Measurements from ENCODE around the gene PMEPA1. TPM values are rescaled to one million over a fixed set of nuclear protein-coding genes. Genes with fewer than 3 reads are reported as not detected.

PMEPA1 gene
- total RNA-seq, 2 experiments from 2014 or later = 0.76 to 1.3 TPM

- no peak overlapping the region for H3K4me3 Mint-ChIP-seq
- no peaks in the 10 kb centered on the region for H3K36me3 Mint-ChIP-seq (ENCODE audit: low read depth)
- POLR2A ChIA-PET = no interaction called here
- H3K27ac Mint-ChIP-seq = no peak overlapping the region
- DNase-seq = no peak
- peaks cover 4% of the 10 kb centered on the region for H3K27me3 Mint-ChIP-seq
- H3K4me1 Mint-ChIP-seq = peaks cover 23% of the 10 kb centered on the region
- CTCF ChIA-PET = no interaction called here
- H3K9me3 Mint-ChIP-seq = no peaks in the 10 kb centered on the region
Observed at GRCh38 chr20:57702091-57702490, 7.7 kb downstream of the PMEPA1 start.

GRCh38 chr20:57701651-57702050, 8.2 kb downstream of the PMEPA1 start:
- no peaks in the 10 kb centered on the region for H3K9me3 Mint-ChIP-seq
- H3K36me3 Mint-ChIP-seq (ENCODE audit: low read depth) = no peaks in the 10 kb centered on the region
- H3K27me3 Mint-ChIP-seq = peaks cover 1% of the 10 kb centered on the region
- ChIA-PET POLR2A (no interaction called here), CTCF (no interaction called here)
- no peak overlapping the region for H3K4me3 Mint-ChIP-seq
- no peak overlapping the region for H3K27ac Mint-ChIP-seq
- DNase-seq = no peak
- H3K4me1 Mint-ChIP-seq = peaks cover 24% of the 10 kb centered on the region

GRCh38 chr20:57701090-57701489, 8.7 kb downstream of the PMEPA1 start:
- Mint-ChIP-seq H3K27me3 (peaks cover 1% of the 10 kb centered on the region), H3K4me3 (no peak overlapping the region), H3K36me3 (ENCODE audit: low read depth) (no peaks in the 10 kb centered on the region), H3K4me1 (peaks cover 24% of the 10 kb centered on the region), H3K9me3 (no peaks in the 10 kb centered on the region), H3K27ac (no peak overlapping the region)
- CTCF ChIA-PET = no interaction called here
- POLR2A ChIA-PET = no interaction called here
- DNase-seq = no peak

- ChIA-PET CTCF (interaction anchor here (1.0 to 1.9 kb wide), 3 partner anchors 45 to 104 kb away, joined by 3 to 5 read pairs (median 3); no protein-coding TSS in a partner anchor), POLR2A (no interaction called here)
- H3K27ac Mint-ChIP-seq = no peak overlapping the region
- H3K9me3 Mint-ChIP-seq = no peaks in the 10 kb centered on the region
- H3K4me1 Mint-ChIP-seq = peaks cover 24% of the 10 kb centered on the region
- no peaks in the 10 kb centered on the region for H3K36me3 Mint-ChIP-seq (ENCODE audit: low read depth)
- DNase-seq = no peak
- no peak overlapping the region for H3K4me3 Mint-ChIP-seq
- peaks cover 1% of the 10 kb centered on the region for H3K27me3 Mint-ChIP-seq
Observed at GRCh38 chr20:57699395-57699794, 10.4 kb downstream of the PMEPA1 start.

- Mint-ChIP-seq H3K36me3 (ENCODE audit: low read depth) (no peaks in the 10 kb centered on the region), H3K4me3 (no peak overlapping the region), H3K9me3 (no peaks in the 10 kb centered on the region), H3K27ac (no peak overlapping the region), H3K4me1 (peaks cover 24% of the 10 kb centered on the region), H3K27me3 (peaks cover 1% of the 10 kb centered on the region)
- ChIA-PET CTCF (interaction anchor here (1.0 to 1.9 kb wide), 4 partner anchors 45 to 388 kb away, joined by 3 to 5 read pairs (median 3); no protein-coding TSS in a partner anchor), POLR2A (interaction anchor here (1.1 to 1.5 kb wide), 2 partner anchors 11 to 79 kb away, joined by 3 to 6 read pairs; partner anchors contain the start of gene PMEPA1)
- DNase-seq = no peak
Observed at GRCh38 chr20:57698867-57699275, 10.9 kb downstream of the PMEPA1 start.

GRCh38 chr20:57698116-57698866, 11.5 kb downstream of the PMEPA1 start:
- peak; percentile 69 for DNase-seq
- no peaks in the 10 kb centered on the region for H3K36me3 Mint-ChIP-seq (ENCODE audit: low read depth)
- H3K4me3 Mint-ChIP-seq = no peak overlapping the region
- no peaks in the 10 kb centered on the region for H3K9me3 Mint-ChIP-seq
- no peaks in the 10 kb centered on the region for H3K27me3 Mint-ChIP-seq
- H3K27ac Mint-ChIP-seq = no peak overlapping the region
- H3K4me1 Mint-ChIP-seq = peaks cover 24% of the 10 kb centered on the region
- POLR2A ChIA-PET = interaction anchor here (1.1 to 1.5 kb wide), 3 partner anchors 12 to 79 kb away, joined by 3 to 6 read pairs (median 3); partner anchors contain the start of gene PMEPA1
- CTCF ChIA-PET = interaction anchor here (0.6 to 1.9 kb wide), 4 partner anchors 44 to 406 kb away, joined by 3 to 5 read pairs (median 4); no protein-coding TSS in a partner anchor

- no peaks in the 10 kb centered on the region for H3K36me3 Mint-ChIP-seq (ENCODE audit: low read depth)
- H3K4me1 Mint-ChIP-seq = peaks cover 24% of the 10 kb centered on the region
- DNase-seq = no peak
- CTCF ChIA-PET = interaction anchor here (1.5 to 1.9 kb wide), 2 partner anchors 43 to 390 kb away, joined by 3 to 5 read pairs; no protein-coding TSS in a partner anchor
- H3K4me3 Mint-ChIP-seq = no peak overlapping the region
- no peaks in the 10 kb centered on the region for H3K27me3 Mint-ChIP-seq
- POLR2A ChIA-PET = interaction anchor here (1.1 to 1.5 kb wide), 4 partner anchors 13 to 78 kb away, joined by 3 to 6 read pairs (median 4); partner anchors contain the start of genes PMEPA1 and ZBP1
- no peaks in the 10 kb centered on the region for H3K9me3 Mint-ChIP-seq
- H3K27ac Mint-ChIP-seq = no peak overlapping the region
Observed at GRCh38 chr20:57697543-57697942, 12.3 kb downstream of the PMEPA1 start.

GRCh38 chr20:57696401-57696961, 13.3 kb downstream of the PMEPA1 start:
- POLR2A ChIA-PET = interaction anchor here (1.2 kb wide), 1 partner anchor 76 kb away, joined by 4 read pairs; the partner anchor contains the start of gene ZBP1
- H3K9me3 Mint-ChIP-seq = no peaks in the 10 kb centered on the region
- no peaks in the 10 kb centered on the region for H3K27me3 Mint-ChIP-seq
- H3K4me1 Mint-ChIP-seq = peaks cover 24% of the 10 kb centered on the region
- H3K36me3 Mint-ChIP-seq (ENCODE audit: low read depth) = no peaks in the 10 kb centered on the region
- CTCF ChIA-PET = no interaction called here
- DNase-seq = no peak
- no peak overlapping the region for H3K4me3 Mint-ChIP-seq
- no peak overlapping the region for H3K27ac Mint-ChIP-seq

- Mint-ChIP-seq H3K27me3 (no peaks in the 10 kb centered on the region), H3K4me3 (no peak overlapping the region), H3K4me1 (peaks cover 24% of the 10 kb centered on the region), H3K9me3 (no peaks in the 10 kb centered on the region), H3K36me3 (ENCODE audit: low read depth) (no peaks in the 10 kb centered on the region), H3K27ac (no peak overlapping the region)
- POLR2A ChIA-PET = no interaction called here
- DNase-seq = no peak
- CTCF ChIA-PET = no interaction called here
Observed at GRCh38 chr20:57695940-57696339, 13.9 kb downstream of the PMEPA1 start.

- CTCF ChIA-PET = no interaction called here
- Mint-ChIP-seq H3K4me3 (no peak overlapping the region), H3K4me1 (peaks cover 24% of the 10 kb centered on the region), H3K27me3 (no peaks in the 10 kb centered on the region), H3K9me3 (no peaks in the 10 kb centered on the region), H3K27ac (no peak overlapping the region), H3K36me3 (ENCODE audit: low read depth) (no peaks in the 10 kb centered on the region)
- POLR2A ChIA-PET = no interaction called here
- no peak for DNase-seq
Observed at GRCh38 chr20:57695012-57695411, 14.8 kb downstream of the PMEPA1 start.

- H3K27ac Mint-ChIP-seq = no peak overlapping the region
Observed at GRCh38 chr20:57694481-57694880, 15.3 kb downstream of the PMEPA1 start.

GRCh38 chr20:57693670-57694329, 16.0 kb downstream of the PMEPA1 start:
- no peaks in the 10 kb centered on the region for H3K36me3 Mint-ChIP-seq (ENCODE audit: low read depth)

More at GRCh38 chr20:57694481-57694880, 15.3 kb downstream of the PMEPA1 start:
- Mint-ChIP-seq H3K9me3 (no peaks in the 10 kb centered on the region), H3K4me3 (no peak overlapping the region), H3K36me3 (ENCODE audit: low read depth) (no peaks in the 10 kb centered on the region), H3K27me3 (no peaks in the 10 kb centered on the region), H3K4me1 (peaks cover 22% of the 10 kb centered on the region)
- DNase-seq = no peak
- ChIA-PET CTCF (interaction anchor here (0.9 kb wide), 1 partner anchor 16 kb away, joined by 3 read pairs; no protein-coding TSS in a partner anchor), POLR2A (interaction anchor here (1.0 kb wide), 1 partner anchor 27 kb away, joined by 3 read pairs; no protein-coding TSS in a partner anchor)

More at GRCh38 chr20:57693670-57694329, 16.0 kb downstream of the PMEPA1 start:
- Mint-ChIP-seq H3K4me3 (no peak overlapping the region), H3K9me3 (no peaks in the 10 kb centered on the region), H3K27ac (no peak overlapping the region), H3K27me3 (no peaks in the 10 kb centered on the region), H3K4me1 (peaks cover 17% of the 10 kb centered on the region)
- ChIA-PET CTCF (interaction anchor here (0.9 kb wide), 1 partner anchor 17 kb away, joined by 3 read pairs; no protein-coding TSS in a partner anchor), POLR2A (interaction anchor here (1.0 kb wide), 1 partner anchor 27 kb away, joined by 3 read pairs; no protein-coding TSS in a partner anchor)
- DNase-seq = no peak

Measured in activated CD4-positive, alpha-beta memory T cell treated with anti-CD3 and anti-CD28 coated beads, Interleukin-2, amount 10 ng/mL, durations not matched to agents 7 days and 5 days (primary cell).